SW480 (cell line): ENCODE measurements around the gene ZNF865.
A peak's percentile ranks its signal among the peaks of the same experiment; 100 is the strongest.

Experiments
- DNase-seq: peaks from one replicate; pipeline ENCODE4 v3.0.0-alpha.2; 2016; ENCODE audit warnings: low spot score

ZNF865 gene

DNA sequence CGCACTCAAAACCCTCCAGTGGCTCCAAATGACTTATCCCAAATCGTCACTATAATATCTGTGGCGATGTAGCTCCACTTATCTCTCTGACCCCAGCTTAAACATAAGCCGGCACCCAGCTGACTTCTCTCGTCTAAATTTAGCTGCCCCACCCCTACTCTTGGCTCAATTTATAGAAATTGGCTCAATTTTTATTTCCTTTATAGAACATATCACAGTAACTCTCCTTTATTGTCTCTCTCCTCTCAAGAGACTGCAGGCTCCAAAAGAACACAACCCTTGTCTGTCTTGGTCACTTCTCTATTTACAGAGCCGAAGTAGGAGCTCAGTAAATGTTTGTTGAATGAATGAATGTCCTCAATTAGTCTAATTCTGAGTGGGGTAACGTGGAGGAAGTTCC, 18.1 kb downstream of the ZNF865 start:
- no peak for DNase-seq

DNA sequence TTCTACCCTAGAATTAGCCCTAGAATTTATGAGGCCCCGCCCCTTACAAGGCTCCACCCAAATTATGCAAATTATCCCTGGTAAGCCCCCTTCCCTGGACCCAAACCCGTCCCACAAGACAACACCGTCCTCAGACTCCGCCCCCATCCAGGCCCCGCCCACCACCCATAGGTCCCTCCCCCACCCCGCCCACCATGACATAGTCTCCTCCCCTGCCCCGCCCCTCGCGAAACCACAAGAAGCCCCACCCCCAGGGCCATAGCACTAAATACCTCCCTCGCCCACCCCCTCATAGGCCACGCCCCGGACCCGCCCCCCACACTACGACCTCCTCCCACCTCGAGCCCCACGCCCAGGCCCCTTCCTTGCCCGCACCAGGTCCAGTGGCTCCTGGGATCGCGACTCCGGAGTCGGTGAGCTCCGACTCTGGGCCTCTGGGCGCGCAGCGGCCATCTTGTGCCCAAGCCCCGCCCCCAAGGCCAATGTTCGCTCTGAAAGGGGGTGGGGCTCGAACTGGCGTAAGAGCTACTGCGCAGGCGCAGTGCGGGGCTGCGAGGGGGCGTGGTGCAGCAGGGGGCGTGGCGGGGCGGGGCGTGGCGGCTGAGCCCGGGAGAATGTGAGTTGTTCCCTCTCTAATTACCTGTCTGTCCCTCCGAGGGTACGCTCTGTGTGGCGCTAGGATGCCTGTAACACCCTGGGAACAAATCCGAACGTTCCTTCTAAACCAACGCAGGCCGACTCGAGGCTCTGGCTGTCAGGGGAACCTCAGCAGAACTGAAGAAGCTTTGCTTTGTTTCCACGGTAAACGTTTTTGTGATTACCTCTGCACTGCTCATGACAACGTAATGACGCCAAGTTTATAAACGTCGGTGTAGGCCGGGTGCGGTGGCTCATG, 18.9 kb downstream of the ZNF865 start, which contains the start of gene ZNF784:
Gene ZNF784 (minus strand): TSS at position 458 of the 895 bp plus-strand sequence. CDS start 5 bp downstream, at position 453.
- DNase-seq, result peak; percentile 93

DNA sequence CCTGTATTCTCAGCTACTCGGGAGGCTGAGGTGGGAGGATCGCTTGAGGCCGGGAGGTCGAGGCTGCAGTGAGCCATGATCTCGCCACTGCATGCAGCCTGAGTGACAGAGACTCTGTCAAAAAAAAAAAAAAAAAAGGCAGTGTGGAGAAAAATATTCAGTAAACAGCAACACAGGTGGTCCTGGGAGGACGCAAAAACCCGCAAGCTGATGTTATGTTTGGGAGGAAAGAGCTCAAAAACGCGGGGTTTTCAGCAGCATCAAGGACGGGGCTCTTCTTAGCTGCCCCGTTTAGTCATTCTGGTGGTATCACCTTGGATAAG, 19.5 kb downstream of the ZNF865 start:
- no peak for DNase-seq

DNA sequence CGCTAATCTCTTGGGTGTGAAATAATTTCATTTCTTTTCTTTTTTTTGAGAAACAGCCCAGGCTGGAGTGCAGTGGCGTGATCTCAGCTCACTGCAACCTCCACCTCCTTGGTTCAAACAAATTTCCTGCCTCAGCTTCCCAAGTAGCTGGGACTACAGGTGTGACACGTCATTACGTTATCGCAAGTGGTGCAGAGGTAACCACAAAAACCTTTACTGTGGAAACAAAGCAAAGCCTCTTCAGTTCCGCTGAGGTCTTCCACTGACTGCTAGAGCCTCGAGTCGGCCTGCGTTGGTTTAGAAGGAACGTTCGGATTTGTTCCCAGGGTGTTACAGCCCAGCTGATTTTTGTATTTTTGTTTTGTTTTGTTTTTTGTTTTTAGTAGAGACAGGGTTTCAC, 20.9 kb downstream of the ZNF865 start:
- DNase-seq, result no peak

GRCh38 chr19:55632463-55632834, 27.0 kb downstream of the ZNF865 start:
- DNase-seq, result peak; percentile 91

DNA sequence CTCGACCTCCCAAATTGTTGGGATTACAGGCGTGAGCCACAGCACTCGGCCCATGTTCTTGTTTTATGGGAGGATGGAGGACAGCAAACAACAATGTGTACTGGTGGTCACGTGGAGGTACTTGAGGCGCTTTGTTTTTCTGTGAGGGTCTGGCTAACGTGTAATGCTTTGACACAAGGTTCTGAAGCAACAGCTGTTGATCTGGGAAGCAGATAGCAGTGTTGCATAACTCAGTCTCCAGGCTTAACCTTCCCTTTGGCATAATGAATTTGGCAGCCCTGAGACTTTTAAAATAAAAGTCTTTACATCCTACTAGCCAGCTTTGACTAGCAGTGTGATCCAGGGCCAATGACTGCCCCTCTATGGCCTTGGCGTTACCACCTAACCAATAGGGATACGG, 28.4 kb downstream of the ZNF865 start:
- DNase-seq, result no peak

- DNase-seq, result no peak
Observed at GRCh38 chr19:55635334-55635717, 29.9 kb downstream of the ZNF865 start.

DNA sequence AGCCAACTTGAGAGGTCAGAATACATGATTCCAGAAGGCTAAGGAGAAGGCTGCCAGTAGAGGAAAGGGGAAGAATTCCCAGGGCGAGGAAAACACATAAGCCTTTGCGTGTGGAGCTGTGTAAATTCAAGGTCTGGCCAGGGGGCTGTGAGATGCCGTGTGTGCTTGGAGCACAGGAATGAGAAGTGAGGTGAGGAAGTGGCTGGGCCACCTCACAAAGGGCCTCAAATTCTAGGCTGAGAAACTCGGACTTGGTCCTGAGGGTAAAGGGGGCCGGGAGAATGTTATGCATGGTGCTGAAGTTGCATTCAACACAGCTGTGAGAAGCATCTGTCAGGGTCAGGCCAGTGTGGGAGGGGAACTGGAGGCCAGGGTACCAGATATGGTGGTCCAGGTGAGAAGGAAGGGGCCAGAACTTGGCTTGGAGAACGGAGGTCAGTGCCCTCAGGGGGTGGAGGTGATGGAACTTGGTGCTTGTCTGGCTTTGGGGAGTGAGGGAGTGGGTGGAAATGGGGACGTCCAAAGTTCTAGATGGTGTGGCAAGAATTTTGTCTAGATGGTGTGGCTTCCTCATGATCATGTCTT, 30.5 kb downstream of the ZNF865 start:
- no peak for DNase-seq

DNA sequence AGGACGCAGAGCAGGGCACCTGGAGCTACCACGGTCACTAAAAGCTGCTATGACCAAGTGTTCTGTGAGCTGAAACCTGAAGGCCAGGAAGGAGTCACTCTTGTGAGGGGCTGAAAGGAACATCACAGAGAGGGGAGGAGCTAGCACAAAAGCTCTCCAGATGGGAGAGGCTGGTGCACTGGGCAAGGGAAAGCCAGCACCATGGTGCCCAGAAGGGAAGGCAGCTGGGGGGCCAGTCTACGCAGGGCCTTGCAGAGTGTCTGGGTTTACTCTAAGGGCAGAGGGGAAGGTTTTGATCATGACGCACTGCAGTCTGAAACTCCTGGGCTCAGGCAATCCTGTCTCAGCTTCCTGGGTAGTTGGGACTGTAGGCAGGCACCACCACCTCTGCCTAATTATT, 31.3 kb downstream of the ZNF865 start:
- no peak for DNase-seq

- DNase-seq, result no peak
Observed at GRCh38 chr19:55637534-55637933, 32.1 kb downstream of the ZNF865 start.

GRCh38 chr19:55638864-55639359, 33.5 kb downstream of the ZNF865 start:
- DNase-seq, result peak; percentile 67

DNA sequence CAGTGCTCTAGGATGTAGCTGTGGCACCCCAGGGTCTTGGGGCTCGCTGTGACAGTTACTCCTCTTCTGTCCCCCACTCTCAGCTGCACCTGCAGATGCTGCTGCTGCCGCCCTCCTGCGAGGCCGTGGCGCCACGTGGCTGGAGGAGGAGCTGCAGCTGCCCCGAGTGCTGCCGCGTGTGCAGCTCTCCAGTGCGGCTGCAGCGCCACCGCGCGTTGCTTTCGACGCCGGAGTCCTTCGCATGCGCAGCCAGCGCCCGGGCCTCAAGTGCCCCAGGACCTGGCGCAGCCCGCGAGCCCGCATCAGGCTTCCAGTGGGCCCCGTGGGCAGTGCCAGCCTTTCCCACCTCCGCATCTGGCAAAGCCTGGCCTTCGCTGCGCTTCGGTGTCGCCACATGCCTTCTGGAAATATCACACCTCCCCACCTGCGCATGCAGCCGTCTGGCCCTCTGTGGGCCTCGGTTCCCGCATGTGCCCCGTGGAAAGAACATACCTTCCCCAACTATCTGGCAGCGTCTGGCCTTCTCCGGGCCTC, 34.7 kb downstream of the ZNF865 start:
- DNase-seq, result peak; percentile 54

GRCh38 chr19:55640577-55641425, 35.4 kb downstream of the ZNF865 start, which contains the start of gene ZNF580:
Gene ZNF580, plus strand, starts transcription at chr19:55641002. Its CDS starts 1,507 bp downstream, at chr19:55642509.
- DNase-seq, result peak; percentile 71

DNA sequence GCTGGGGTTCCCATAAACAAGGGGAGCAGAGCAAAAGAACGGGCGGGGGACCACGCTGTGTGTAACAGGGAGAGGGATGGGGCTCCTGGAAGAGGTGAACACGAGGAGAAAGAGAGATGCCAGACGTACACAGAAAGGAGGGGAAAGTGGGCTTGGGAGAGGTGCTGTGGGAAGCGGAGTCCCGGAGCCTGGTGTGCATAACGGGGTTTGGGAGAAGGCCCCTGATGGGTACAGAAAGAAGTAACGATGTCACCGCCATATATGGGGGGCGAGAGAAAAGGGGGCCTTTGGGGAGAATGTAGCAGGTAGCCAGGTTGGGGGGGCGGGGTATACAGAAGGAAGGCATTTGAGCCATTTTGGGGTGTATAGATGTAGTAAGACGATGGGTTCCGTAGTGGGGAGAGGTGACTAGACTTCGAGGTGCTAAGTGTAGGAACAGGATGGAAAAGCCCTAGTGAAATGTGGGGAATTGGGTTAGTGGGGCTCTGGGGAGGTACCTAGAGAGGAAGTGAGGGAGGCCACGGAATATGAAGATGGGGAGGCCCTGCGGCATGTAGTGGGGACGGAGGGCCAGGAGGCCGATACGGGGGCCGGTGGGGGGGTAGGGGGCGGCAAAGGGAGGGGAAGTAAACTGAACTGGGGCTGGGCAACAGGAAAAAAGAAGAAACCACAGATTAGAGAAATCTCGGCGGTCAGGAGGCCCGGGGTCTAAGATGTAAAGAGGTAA, 36.1 kb downstream of the ZNF865 start:
- DNase-seq, result peak; percentile 70

- peak; percentile 63 for DNase-seq
Observed at GRCh38 chr19:55642153-55643002, 36.9 kb downstream of the ZNF865 start.

- peak; percentile 81 for DNase-seq
Observed at GRCh38 chr19:55643003-55643886, 37.8 kb downstream of the ZNF865 start, which contains the start of gene ZNF581. Gene ZNF581, plus strand, starts transcription at chr19:55643649. Its CDS starts 923 bp downstream, at chr19:55644572.

DNA sequence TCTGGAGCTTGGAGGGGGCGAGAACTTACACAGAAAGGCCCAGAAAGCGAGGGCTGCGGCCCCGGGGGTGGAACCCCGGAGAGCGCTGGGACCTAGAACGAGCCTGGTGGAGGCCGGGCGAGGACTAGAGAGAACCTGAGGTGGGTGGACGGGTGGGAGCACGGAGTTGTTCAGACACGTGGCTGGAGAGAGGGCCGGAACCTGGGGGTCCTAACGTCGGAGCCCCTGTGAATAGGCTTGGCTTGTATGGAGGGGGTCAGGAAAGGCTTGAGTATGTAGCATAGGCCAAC, 38.4 kb downstream of the ZNF865 start:
- no peak for DNase-seq

- DNase-seq, result no peak
Observed at GRCh38 chr19:55644191-55644833, 38.9 kb downstream of the ZNF865 start.
